ENCODE results near the gene PKM.

GRCh38 chr15:72156928-72157327 lies 74.1 kb downstream of the PKM start:
- TF ChIP-seq POLR2A (IDR thresholded peaks at IDR 0.05), result no peak
- no peak for TF ChIP-seq CTCF (IDR thresholded peaks at IDR 0.05)
- no peak for TF ChIP-seq EP300 (IDR thresholded peaks at IDR 0.05)
- TF ChIP-seq POLR2AphosphoS5 (IDR thresholded peaks at IDR 0.05), result no peak

All from sigmoid colon (tissue), 4 donors.